SK-MEL-5 (cell line): ENCODE data around the gene RUVBL1. TPM values are rescaled to one million over a fixed set of nuclear protein-coding genes. Genes with fewer than 3 reads are reported as not detected.

Experiments used
- DNase-seq: peaks from one replicate; pipeline ENCODE4 v3.0.0-alpha.2; 2016; ENCODE audit warnings: low read depth, low spot score
- in situ Hi-C: cut with HindIII; loops from 2 replicates; pipeline ENCODE4 v1.10.0; 2016; ENCODE audit warnings: low sequenced_read_pairs, high pct_unique_total_duplicates, low pct_unique_long_range_greater_than_20kb
- small RNA-seq, 2 experiments: library from RNA; depleted of rRNA; stranded (forward); fragments of <200 nt; gene quantifications; one replicate each; pipeline ENCODE3, GENCODE V24; 2014
- total RNA-seq: library from RNA; depleted of rRNA; stranded (reverse); fragments of >200 nt; shearing (Covaris generic); gene quantifications from 2 replicates; pipeline ENCODE4 v1.2.3, GENCODE V29; 2014; rRNA removed

The RUVBL1 gene
- total RNA-seq, 1 experiment from 2014 or later, result 161 TPM

DNA sequence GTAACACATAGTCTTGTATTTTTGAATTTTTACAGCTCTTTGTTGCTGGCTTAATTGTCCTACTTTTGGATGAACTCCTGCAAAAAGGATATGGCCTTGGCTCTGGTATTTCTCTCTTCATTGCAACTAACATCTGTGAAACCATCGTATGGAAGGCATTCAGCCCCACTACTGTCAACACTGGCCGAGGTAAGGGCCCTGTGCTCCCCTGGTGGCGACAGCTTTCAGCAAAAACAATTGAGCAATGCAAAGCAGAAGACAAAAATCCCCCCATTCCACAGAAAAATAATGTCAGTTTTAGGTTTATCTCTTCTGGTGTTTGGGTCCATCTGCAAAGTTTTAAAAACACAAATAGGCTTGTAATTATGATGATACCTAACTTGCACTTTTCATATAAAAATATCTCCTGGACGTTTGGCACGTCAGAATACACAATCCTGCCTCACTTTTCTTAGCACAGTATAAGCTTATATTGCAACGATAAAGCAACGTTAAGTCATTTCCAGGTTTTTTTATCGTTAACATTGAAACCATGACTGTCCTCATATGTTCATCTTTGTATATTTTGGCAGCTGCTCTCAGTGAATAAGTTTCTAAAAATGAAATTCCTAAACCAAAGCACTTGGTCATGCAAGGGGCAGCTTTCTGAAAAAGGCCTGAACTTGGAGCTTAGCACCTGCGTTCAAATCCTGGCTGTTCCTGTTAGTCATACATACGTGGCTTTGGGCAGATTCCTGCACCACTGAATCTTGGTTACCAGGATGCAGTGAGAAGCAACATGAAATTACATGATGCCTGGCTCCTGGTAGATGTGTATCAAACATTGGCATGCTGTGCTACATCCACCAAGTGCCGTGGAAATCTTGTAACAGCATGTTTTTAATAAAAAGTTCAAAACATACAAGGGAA, 62.9 kb downstream of the RUVBL1 start:
- no peak for DNase-seq
- in situ Hi-C loops, result no loop called here

- DNase-seq, result no peak
- in situ Hi-C loops, result no loop called here
Measured at GRCh38 chr3:128056258-128056657, 67.4 kb downstream of the RUVBL1 start.

GRCh38 chr3:128054367-128054766, 69.2 kb downstream of the RUVBL1 start:
- in situ Hi-C loops, result no loop called here

GRCh38 chr3:128053614-128054013, 70.0 kb downstream of the RUVBL1 start:
- DNase-seq, result no peak
- in situ Hi-C loops, result no loop called here

More at GRCh38 chr3:128054367-128054766, 69.2 kb downstream of the RUVBL1 start:
- DNase-seq, result no peak

GRCh38 chr3:128052595-128053351, 70.8 kb downstream of the RUVBL1 start:
- peak; percentile 62 for DNase-seq
- in situ Hi-C loops, result no loop called here

GRCh38 chr3:128051837-128052594, 71.6 kb downstream of the RUVBL1 start, which contains the start of gene SEC61A1:
Gene SEC61A1 (plus strand): TSS chr3:128052437. CDS start chr3:128052553, 116 bp downstream.
- in situ Hi-C loops, result no loop called here

DNA sequence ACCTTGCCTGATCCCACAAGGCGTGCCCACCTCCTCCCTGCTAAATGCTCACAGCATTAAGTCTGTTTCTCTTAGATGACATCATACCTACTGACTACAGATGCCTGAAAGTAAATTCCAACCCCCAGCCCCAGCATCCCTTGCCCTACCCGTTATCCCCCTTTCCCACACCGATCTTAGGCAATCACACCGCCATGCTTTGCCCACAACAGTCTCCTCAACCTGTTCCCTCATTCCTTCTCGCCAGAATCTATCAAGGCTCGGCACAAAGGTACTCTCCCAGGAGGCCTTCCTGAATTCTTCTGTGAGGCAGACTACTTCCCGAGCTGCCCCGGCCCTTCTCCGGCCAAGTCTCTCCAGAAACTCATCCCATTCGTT, 72.2 kb downstream of the RUVBL1 start:
- in situ Hi-C loops, result no loop called here
- DNase-seq, result peak; percentile 15

More at GRCh38 chr3:128051837-128052594, 71.6 kb downstream of the RUVBL1 start, which contains the start of gene SEC61A1:
- peak; percentile 94 for DNase-seq

GRCh38 chr3:128050597-128050996, 73.0 kb downstream of the RUVBL1 start:
- no peak for DNase-seq
- in situ Hi-C loops, result no loop called here

DNA sequence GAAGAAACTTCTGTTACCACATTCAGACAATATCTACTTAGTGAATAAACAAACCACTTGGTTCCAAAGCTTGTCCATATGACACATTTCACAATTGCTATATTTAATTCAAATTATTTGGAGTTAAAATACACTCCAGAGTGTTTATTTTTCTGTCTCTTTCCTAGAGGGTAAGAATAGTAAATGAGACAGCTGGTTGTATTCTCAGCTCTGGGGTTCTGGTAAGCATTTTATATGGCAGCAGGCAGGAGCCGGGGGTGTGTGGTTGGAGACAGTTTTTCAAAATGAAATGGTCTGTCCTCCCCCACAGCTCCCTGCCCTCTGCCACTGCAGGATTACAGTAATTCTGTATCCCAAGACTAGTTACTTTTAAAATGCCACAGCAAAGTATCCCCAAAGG, 82.3 kb downstream of the RUVBL1 start:
- DNase-seq, result no peak
- in situ Hi-C loops, result no loop called here

DNA sequence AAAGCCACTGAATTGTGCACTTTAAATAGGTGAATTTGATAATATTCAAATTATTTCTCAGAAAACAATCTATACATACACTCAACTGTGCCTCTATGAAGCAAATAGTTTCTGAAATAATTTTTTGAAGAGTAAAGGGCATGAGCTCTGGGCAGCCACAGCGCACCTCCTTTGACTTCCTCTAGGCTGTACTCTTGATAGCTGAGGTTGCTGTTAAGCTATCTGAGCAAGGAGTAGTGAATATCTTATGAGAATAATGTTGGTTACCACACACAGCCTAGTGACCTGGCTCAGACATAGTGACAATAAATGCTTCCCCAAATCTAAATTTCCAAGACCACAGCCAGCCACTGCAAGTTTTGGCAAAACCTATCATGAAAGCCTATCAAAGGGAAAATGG, 83.0 kb downstream of the RUVBL1 start:
- DNase-seq, result no peak
- in situ Hi-C loops, result no loop called here

DNA sequence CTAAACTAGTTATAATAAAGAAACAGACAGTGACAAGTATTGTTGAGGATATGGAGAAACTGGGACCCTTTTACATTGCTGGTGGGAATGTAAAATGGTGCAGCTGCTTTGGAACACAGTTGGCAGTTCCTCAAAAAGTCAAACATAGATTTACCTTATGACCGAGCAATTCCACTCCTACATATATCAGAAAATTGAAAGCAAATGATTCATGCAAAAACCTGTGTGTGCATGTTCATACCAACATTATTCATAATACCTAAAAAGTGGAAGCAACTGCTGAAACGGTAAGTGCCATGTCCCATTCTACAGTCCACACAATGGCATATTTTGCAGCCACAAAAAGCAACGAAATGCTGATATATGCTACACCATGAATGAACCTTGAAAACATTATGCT, 83.6 kb downstream of the RUVBL1 start:
- in situ Hi-C loops, result no loop called here
- no peak for DNase-seq

- DNase-seq, result no peak
- in situ Hi-C loops, result no loop called here
Measured at GRCh38 chr3:128036119-128036518, 87.5 kb downstream of the RUVBL1 start.

GRCh38 chr3:128033102-128033501, 90.5 kb downstream of the RUVBL1 start:
- no peak for DNase-seq
- in situ Hi-C loops, result no loop called here

Small RNAs within 50 kb of the gene (small RNA-seq; reads per million reads assigned to genes)
- gene RNU2-37P, result 0.15 to 0.91 reads per million in 2 experiments
- 0 reads per million in 2 experiments for gene RNU6-823P

Other genes starting within 250 kb of the RUVBL1 start
- not detected in 2 replicates for gene KBTBD12, start 208.6 kb downstream of the RUVBL1 start, total RNA-seq
- 250 and 253 TPM in 2 replicates for gene SEC61A1, start 71.4 kb downstream of the RUVBL1 start, total RNA-seq
- gene EEFSEC, start 29.7 kb upstream of the RUVBL1 start, total RNA-seq, result 2.4 and 3.8 TPM in 2 replicates